GM18907 (cell line): Measurements from ENCODE around the gene OLIG2.

Experiments
- ATAC-seq: cut with Tn5 transposase; IDR thresholded peaks from one replicate; pipeline ENCODE4 v1.9.1; 2021; ENCODE audit warnings: mild to moderate bottlenecking, moderate library complexity; ENCODE audit not compliant: unreplicated experiment

Gene OLIG2

DNA sequence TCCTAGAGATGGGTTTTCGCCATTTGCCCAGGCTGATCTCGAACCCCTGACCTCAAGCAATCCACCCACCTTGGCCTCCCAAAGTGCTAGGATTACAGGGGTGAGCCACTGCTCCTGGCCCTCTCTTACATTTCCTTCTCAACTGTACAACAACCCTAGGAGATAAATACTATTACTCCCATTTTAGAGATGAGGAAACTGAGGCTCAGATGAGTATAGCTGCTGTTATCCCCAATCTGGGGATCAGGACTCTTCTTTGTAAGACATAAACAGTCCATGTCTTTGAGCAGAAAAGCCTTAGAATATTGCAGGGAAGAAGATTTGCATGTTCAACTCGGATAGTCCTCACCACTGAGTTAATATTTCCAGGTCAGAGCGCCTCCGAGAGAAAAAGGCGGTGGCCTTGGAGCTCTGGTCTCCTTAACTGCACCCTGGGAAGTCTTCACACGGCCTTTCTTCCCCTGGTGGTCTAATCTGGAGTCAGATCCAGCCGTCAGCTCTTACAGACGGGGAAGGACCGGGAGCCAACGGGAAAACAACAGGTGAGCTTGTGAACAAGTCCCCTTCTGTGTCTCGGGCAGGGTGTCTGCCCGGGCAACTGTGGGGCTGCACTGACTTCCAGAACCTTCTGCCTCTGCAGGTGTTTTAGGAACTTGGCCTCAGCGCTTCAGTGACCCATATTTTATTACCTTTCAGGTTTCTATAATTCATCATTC, 38.3 kb downstream of the OLIG2 start:
- ATAC-seq, result no peak

- no peak for ATAC-seq
Measured at GRCh38 chr21:33064623-33065390, 39.1 kb downstream of the OLIG2 start.

DNA sequence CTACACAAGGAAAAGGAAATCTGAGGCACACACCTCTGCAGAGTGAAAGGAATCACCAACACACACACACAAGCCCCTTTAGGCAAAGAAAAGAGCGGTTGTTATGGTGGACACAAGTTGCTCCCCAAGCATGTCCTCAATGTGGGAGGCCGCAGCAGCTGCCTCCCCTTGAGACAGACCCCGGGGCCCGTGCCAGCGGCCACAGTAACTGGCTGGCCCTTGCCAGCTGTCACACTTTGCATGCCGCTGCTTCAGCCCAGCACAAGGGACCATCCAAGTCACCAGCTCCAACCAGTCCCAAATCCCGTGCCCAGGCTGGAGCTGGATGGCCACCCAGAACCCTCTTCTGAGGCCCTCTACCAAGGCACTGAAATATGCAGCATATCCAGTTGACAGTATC, 41.3 kb downstream of the OLIG2 start:
- no peak for ATAC-seq

- no peak for ATAC-seq
Measured at GRCh38 chr21:33067457-33067856, 41.7 kb downstream of the OLIG2 start.

- no peak for ATAC-seq
Measured at GRCh38 chr21:33069243-33069642, 43.5 kb downstream of the OLIG2 start.

DNA sequence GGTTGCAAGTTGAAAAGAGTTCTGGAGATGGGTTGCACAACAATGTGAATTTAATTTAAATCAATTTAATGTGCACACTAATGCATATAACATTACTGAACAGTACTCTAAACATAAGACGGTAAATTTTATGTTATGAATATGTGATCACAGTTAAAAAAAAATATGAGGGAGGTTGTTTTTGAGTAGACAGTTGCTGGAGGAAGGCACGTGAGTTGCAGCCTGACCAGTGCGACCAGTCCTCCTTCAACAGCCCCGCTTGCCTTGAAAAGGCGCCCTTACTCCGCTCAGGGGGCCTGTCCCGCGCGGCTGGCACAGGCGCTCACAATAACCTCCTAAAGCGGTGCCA, 43.9 kb downstream of the OLIG2 start:
- ATAC-seq, result no peak

DNA sequence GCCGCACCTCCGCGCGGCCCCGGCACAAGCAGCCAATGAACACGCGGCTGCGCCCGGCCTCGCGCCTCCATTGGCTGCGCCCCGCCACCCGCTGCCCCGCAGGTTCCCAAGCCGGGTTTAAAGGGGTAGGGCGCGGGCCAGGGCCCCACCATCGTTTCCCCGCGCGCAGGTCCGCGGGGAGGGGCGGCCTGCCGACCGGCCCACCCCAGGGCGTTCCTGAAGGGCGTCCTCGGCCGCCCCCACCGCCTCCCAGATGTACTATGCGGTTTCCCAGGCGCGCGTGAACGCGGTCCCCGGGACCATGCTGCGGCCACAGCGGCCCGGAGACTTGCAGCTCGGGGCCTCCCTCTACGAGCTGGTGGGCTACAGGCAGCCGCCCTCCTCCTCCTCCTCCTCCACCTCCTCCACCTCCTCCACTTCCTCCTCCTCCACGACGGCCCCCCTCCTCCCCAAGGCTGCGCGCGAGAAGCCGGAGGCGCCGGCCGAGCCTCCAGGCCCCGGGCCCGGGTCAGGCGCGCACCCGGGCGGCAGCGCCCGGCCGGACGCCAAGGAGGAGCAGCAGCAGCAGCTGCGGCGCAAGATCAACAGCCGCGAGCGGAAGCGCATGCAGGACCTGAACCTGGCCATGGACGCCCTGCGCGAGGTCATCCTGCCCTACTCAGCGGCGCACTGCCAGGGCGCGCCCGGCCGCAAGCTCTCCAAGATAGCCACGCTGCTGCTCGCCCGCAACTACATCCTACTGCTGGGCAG, 44.4 kb downstream of the OLIG2 start, which contains the start of gene OLIG1:
Gene OLIG1 (plus strand): TSS at position 148 of the 750 bp plus-strand sequence. CDS start 106 bp downstream, at position 254.
- peak; percentile 50 for ATAC-seq

DNA sequence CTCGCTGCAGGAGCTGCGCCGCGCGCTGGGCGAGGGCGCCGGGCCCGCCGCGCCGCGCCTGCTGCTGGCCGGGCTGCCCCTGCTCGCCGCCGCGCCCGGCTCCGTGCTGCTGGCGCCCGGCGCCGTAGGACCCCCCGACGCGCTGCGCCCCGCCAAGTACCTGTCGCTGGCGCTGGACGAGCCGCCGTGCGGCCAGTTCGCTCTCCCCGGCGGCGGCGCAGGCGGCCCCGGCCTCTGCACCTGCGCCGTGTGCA, 44.9 kb downstream of the OLIG2 start:
- ATAC-seq, result peak; percentile 7

GRCh38 chr21:33070998-33071769, 45.4 kb downstream of the OLIG2 start:
- no peak for ATAC-seq

DNA sequence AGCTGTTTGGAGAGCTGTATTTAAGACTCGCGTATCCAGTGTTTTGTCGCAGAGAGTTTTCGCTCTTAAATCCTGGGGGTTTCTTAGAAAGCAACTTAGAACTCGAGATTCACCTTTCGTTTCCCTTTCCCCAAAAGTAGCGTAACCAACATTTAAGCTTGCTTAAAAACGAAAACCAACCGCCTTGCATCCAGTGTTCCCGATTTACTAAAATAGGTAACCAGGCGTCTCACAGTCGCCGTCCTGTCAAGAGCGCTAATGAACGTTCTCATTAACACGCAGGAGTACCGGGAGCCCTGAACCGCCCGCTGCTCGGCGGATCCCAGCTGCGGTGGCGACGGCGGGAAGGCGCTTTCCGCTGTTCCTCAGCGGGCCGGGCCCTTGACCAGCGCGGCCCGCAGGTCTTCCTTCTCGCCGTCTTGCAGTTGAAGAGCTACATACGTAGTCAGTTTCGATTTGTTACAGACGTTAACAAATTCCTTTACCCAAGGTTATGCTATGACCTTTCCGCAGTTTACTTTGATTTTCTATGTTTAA, 46.1 kb downstream of the OLIG2 start:
- ATAC-seq, result no peak

- ATAC-seq, result no peak
Measured at GRCh38 chr21:33073636-33074035, 47.9 kb downstream of the OLIG2 start.

GRCh38 chr21:33075128-33075527, 49.4 kb downstream of the OLIG2 start:
- no peak for ATAC-seq

GRCh38 chr21:33075596-33076195, 50.0 kb downstream of the OLIG2 start:
- ATAC-seq, result no peak

GRCh38 chr21:33076600-33077329, 51.0 kb downstream of the OLIG2 start:
- no peak for ATAC-seq
